T-helper 2 cell treated with Interferon-gamma antibody and Interleukin-4, amounts not matched to agents 5 μg/mL and 100 μg/mL, for 36 hours (primary cell): ENCODE data around the gene CFH.
"Not testable (repeated sequence)": the region's sequence is repeated elsewhere in the genome, so short reads cannot be mapped to it uniquely, and the experiment has no call there.

Experiments
- DNase-seq: peaks from one replicate; pipeline ENCODE4 v3.0.0; 2021; ENCODE audit warnings: low spot score
- H3K27ac Mint-ChIP-seq: one replicate; pipeline ENCODE4 v1.8.0; 2021; ENCODE audit warnings: mild to moderate bottlenecking, mixed read lengths
- H3K27me3 Mint-ChIP-seq: one replicate; pipeline ENCODE4 v1.8.0; 2021; ENCODE audit warnings: low read depth, mixed read lengths
- H3K36me3 Mint-ChIP-seq: one replicate; pipeline ENCODE4 v1.8.0; 2021; ENCODE audit warnings: low read depth, mixed read lengths
- H3K4me1 Mint-ChIP-seq: one replicate; pipeline ENCODE4 v1.8.0; 2021; ENCODE audit warnings: low read depth, mixed read lengths
- H3K4me3 Mint-ChIP-seq: one replicate; pipeline ENCODE4 v1.8.0; 2022; ENCODE audit warnings: mild to moderate bottlenecking, moderate library complexity, mixed read lengths
- H3K9me3 Mint-ChIP-seq: one replicate; pipeline ENCODE4 v1.8.0; 2021; ENCODE audit warnings: mixed read lengths

Gene CFH

DNA sequence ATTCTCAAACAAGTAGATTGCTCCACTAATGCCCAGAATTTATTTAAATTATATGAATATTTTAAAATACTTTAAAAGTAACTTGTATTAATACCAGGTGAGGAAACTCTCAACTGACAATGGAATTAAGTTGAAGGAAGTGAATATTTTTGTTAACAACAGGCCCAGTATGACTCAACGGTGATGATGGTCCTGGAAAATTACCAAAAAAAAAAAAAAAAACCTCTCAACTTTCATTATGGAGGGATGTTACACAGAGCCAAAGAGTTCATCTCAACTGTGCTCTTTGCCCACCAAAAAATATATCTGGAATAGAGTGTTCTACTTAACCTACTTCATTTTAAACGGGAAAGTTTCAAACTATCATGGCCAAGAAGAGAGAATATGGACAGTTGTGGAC is 28.3 kb downstream of the CFH start:
- H3K27ac Mint-ChIP-seq, result no peak overlapping the region
- peaks cover 2% of the 10 kb centered on the region for H3K4me1 Mint-ChIP-seq
- no peaks in the 10 kb centered on the region for H3K36me3 Mint-ChIP-seq
- no peaks in the 10 kb centered on the region for H3K27me3 Mint-ChIP-seq
- H3K4me3 Mint-ChIP-seq, result no peak overlapping the region
- no peaks in the 10 kb centered on the region for H3K9me3 Mint-ChIP-seq
- DNase-seq, result no peak

DNA sequence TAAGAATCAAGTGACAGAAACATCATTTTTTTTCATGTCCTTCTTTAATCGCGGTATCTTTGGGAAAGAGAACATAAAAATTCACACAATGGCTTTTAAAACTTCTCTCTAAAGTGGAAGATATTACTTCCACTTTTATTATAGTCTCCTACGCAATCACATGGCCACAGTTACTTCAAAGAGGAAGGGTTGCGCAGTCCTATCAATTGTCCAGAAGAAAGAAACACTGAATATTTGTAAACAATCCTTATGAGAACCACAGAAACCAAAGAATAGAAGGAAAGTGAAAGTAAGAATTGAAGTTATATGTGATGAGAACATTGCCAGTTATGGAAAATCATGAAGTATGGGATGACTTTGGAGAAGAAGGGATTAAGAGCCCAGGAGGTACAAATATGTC is 32.6 kb downstream of the CFH start:
- no peak for DNase-seq
- H3K4me3 Mint-ChIP-seq, result no peak overlapping the region
- no peaks in the 10 kb centered on the region for H3K27me3 Mint-ChIP-seq
- H3K9me3 Mint-ChIP-seq, result no peaks in the 10 kb centered on the region
- peaks cover 2% of the 10 kb centered on the region for H3K4me1 Mint-ChIP-seq
- H3K27ac Mint-ChIP-seq, result no peak overlapping the region
- no peaks in the 10 kb centered on the region for H3K36me3 Mint-ChIP-seq

DNA sequence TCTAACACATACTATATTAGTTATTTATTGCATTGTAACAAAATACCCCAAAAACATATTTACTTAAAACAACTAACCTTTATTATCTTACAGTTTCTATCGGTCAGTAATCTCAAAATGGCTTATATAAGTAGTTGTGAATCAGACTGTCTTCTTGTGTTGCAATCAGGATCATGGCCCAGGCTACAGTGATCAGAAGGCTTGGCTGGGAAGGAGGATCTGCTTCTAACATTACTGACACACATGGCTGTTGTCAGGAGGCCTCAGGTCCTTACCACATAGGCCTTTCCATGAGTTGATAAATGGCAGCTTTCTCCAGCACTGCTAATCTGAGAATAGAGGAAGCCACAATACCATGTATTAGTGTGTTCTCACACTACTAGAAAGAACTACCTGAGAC is 33.7 kb downstream of the CFH start:
- no peaks in the 10 kb centered on the region for H3K36me3 Mint-ChIP-seq

DNA sequence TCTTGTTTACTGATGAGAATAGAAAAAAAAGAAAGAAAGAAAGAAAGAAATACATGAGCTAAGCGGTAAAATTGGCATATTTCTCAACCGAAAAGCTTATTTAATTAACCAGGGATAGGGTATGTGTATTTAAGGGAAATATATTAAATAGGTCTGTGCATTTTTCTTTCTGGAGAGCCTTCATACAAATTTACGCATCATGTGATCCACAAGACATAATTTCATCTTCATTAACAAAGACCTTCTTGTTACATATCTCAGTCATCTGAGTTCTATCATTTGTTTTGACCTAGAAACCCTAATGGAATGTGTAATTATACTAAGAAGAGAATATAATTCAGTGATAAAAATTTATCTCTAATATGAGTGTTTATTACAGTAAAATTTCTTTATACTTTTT is 37.2 kb downstream of the CFH start:
- DNase-seq, result no peak
- peaks cover 2% of the 10 kb centered on the region for H3K4me1 Mint-ChIP-seq
- no peaks in the 10 kb centered on the region for H3K27me3 Mint-ChIP-seq
- no peak overlapping the region for H3K27ac Mint-ChIP-seq
- H3K4me3 Mint-ChIP-seq, result no peak overlapping the region
- H3K9me3 Mint-ChIP-seq, result no peaks in the 10 kb centered on the region
- no peaks in the 10 kb centered on the region for H3K36me3 Mint-ChIP-seq

More for the DNA sequence above, 33.7 kb downstream of the CFH start:
- Mint-ChIP-seq H3K27me3 (no peaks in the 10 kb centered on the region), H3K27ac (no peak overlapping the region), H3K4me1 (peaks cover 2% of the 10 kb centered on the region), H3K4me3 (no peak overlapping the region), H3K9me3 (no peaks in the 10 kb centered on the region)
- DNase-seq, result no peak

DNA sequence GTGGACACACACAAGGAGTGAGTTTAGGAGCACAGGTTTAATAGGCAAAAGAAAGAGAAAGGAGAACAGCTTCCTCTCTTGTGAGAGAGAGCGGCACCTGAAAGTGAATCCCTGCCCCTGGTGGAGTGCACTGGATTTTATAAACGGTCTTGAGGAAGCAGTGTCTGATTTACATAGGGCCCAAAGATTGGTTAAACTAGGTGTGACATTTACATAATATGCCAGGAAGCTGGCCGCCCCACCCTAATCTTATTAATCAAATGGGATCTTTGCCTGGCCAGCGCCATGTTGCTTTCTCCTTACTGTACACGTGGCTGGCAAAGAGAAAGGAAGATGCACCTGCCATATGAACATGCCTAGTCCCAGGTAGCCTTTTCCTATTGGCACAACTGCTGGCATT is 38.7 kb downstream of the CFH start:
- no peak for DNase-seq
- no peaks in the 10 kb centered on the region for H3K4me1 Mint-ChIP-seq
- no peak overlapping the region for H3K4me3 Mint-ChIP-seq
- H3K9me3 Mint-ChIP-seq, result no peaks in the 10 kb centered on the region
- no peaks in the 10 kb centered on the region for H3K36me3 Mint-ChIP-seq
- H3K27me3 Mint-ChIP-seq, result no peaks in the 10 kb centered on the region
- H3K27ac Mint-ChIP-seq, result no peak overlapping the region

DNA sequence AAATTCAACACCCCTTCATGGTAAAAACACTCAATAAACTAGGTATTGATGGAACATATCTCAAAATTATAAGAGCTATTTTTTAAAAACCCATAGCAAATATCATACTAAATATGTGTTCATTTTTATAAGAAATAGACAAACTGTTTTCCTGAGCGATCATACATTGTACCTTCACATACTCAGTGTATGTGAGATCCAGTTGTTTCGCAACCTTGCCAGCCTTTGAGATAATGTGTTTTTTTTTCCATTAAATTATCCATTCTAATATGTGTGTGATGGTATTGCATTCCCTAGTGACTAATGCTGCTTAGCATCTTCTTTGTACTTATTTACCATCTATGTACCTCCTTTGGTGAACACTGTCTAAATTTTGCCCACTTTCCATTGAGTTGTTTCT is 47.1 kb downstream of the CFH start:
- no peak for DNase-seq
- Mint-ChIP-seq H3K4me1 (no peaks in the 10 kb centered on the region), H3K36me3 (no peaks in the 10 kb centered on the region)

DNA sequence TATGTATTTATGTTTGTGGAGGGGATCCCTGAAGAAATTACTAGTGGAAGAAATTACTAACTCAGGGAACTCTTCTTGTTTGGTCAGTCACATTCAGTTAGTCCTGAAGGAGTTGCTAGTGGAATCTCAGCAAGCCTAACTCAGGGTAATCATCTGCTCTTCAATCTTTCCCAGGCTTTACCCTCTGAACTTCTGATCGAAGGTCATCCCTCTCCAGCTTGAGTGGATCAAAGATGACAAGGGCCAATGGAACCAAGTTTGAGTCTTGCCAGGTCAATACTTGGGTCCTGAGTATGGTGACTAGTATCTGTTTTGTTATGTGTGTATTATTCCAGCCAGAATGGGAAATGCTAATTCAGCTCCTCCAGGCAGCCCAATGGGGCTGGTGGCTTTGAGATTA is 49.3 kb downstream of the CFH start:
- H3K9me3 Mint-ChIP-seq, result no peaks in the 10 kb centered on the region
- H3K27me3 Mint-ChIP-seq, result no peaks in the 10 kb centered on the region
- H3K4me3 Mint-ChIP-seq, result no peak overlapping the region
- H3K4me1 Mint-ChIP-seq, result no peaks in the 10 kb centered on the region
- no peaks in the 10 kb centered on the region for H3K36me3 Mint-ChIP-seq
- no peak overlapping the region for H3K27ac Mint-ChIP-seq
- DNase-seq, result no peak

More for the DNA sequence above, 47.1 kb downstream of the CFH start:
- Mint-ChIP-seq H3K4me3 (no peak overlapping the region), H3K27me3 (no peaks in the 10 kb centered on the region), H3K9me3 (no peaks in the 10 kb centered on the region), H3K27ac (no peak overlapping the region)

DNA sequence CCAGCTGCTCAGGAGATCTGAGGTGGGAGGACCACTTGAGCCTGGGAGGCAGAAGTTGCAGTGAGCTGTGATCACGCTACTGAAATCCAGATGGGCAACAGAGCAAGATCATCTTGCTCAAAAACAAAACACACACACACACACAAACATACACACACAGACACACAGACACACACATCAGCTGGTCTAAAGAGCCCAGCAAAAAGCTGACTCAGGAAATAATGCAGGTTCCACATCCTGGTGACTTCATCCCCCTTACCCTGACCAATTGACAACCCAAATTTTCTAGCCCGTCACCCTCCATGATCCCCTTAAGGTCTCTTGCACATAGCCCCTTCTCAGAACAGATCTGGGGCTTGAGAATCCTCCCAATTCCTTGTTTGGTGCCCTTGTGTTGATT is 58.0 kb downstream of the CFH start:
- H3K4me3 Mint-ChIP-seq, H3K36me3 Mint-ChIP-seq: not testable (repeated sequence)

DNA sequence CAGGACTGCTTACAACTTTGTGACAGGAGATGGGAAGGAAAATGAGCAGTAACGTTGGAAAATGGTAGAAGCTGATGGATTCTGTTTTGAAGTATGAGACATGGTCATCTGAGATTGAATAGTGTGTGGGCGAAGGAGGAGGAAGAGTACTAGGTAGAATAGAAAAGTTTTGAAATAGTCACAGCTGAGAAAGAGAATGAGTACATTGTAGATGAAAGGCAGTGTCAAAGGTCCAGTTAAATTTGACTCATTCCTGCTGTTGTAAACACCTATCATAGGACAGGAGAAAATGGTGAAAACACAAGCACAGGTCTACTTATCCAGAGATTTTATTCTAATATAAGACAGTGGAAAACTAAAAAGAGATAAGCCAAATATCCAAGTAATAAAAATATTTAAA is 66.0 kb downstream of the CFH start:
- no peak for DNase-seq
- H3K36me3 Mint-ChIP-seq, result no peaks in the 10 kb centered on the region
- no peak overlapping the region for H3K27ac Mint-ChIP-seq
- no peaks in the 10 kb centered on the region for H3K27me3 Mint-ChIP-seq
- H3K4me1 Mint-ChIP-seq, result no peaks in the 10 kb centered on the region
- no peak overlapping the region for H3K4me3 Mint-ChIP-seq
- no peaks in the 10 kb centered on the region for H3K9me3 Mint-ChIP-seq

More for the DNA sequence above, 58.0 kb downstream of the CFH start:
- H3K9me3 Mint-ChIP-seq, DNase-seq, H3K27me3 Mint-ChIP-seq, H3K27ac Mint-ChIP-seq, H3K4me1 Mint-ChIP-seq: not testable (repeated sequence)

DNA sequence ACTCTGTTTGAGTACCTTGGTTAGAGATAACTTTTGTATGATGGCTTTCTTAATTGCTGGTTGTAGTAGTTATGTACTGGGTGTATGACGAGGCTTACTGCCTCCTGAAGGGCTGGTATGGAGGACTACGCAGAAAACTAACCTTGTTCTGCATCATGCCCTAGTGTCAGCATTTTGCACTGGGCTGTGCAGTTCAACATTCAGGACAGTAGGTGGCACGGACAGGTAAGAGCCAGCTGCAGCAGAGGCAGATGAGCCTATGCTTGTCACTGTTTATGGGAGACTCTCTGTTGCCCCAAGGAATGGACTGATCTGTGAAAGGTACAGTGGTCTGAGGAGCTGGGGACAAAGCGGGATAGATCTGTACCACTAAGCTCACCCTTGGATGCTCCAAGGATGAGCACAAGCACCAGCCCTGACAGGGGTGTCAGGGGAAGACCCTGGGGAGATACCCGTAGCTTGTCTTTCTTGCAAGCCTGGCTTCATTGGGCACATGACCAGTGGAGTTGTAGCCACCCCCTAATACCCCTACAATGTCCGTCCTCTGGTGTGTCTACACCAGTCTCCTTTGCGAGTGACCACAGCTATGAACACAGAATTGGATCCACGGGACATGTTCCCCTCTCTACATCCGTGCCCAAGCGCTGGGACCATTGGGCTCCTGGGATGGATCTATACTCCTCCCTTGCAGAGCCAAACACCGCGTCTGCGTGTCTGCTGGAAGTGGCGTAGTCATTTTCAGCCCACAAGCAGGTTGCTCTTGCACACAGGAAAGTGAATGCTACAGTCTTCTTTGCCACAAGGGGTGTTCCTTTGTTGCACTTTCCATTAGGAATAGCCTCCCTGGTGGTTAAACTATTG is 71.7 kb downstream of the CFH start:
- Mint-ChIP-seq H3K9me3 (no peaks in the 10 kb centered on the region), H3K36me3 (no peaks in the 10 kb centered on the region), H3K4me1 (no peaks in the 10 kb centered on the region), H3K27ac (no peak overlapping the region), H3K4me3 (no peak overlapping the region), H3K27me3 (no peaks in the 10 kb centered on the region)
- DNase-seq, result peak; percentile 23

DNA sequence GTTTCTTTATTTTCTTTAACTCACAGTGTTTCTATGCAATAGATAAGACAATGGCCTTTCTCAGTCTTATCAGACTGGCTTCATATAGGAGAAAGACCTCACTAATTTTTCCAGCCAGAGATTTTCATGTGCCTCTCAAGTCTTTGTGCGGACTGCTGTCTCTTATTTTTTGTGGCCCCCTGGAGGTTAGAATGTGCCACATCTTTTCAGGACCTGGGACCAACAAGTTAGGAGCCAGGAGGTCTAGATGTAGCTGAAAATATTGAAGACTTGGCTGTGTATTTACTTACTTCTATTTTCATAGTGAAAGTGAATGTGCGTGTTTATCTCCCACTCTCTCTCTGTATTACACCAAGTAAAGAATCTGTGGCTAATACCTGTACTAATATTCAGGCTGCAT is 80.7 kb downstream of the CFH start:
- DNase-seq, result no peak
- H3K4me3 Mint-ChIP-seq, result no peak overlapping the region
- H3K4me1 Mint-ChIP-seq, result no peaks in the 10 kb centered on the region
- H3K27me3 Mint-ChIP-seq, result no peaks in the 10 kb centered on the region
- no peaks in the 10 kb centered on the region for H3K9me3 Mint-ChIP-seq
- H3K36me3 Mint-ChIP-seq, result no peaks in the 10 kb centered on the region
- no peak overlapping the region for H3K27ac Mint-ChIP-seq

DNA sequence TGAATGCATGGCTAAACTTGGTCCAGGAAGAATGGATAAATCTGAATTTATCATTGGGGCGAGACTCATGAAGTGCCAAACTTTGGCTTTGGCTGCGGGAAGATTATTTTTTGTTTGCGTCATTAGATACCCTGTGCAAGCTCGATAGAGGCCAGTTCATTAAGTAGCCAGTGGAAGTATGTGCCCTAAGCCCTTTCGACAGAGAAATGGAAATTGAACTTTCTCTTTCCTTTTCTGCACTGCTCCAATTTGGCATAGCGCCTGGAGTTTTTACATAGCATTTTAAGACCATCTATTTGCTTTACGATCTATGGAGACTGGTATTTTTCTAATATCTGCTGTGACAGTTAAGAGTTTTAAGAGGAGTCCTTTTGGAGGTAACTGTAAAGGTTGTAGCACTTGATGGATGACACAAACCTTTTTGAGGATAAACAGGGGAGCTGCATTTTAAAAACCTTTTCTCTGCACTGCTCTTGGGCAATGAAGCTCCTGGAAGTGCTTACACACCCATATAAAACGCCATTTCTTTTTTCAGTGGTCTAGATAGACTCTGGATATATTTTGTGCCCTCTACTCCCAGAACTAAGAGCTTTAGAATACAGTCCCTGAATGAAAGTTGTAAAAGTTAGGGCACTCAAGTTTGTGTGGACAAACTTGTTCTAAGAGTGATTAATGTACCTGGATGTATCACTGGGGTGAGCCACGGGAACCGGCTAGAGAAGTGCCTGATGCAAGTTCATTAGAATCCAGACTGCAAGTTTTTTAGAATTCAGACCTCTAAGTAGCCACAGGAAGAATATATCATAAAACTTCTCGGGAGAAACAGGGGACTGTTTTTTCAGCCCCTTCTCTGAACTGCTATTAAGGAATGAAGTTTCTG is 81.5 kb downstream of the CFH start:
- H3K4me1 Mint-ChIP-seq, result no peaks in the 10 kb centered on the region
- H3K4me3 Mint-ChIP-seq, result no peak overlapping the region
- H3K9me3 Mint-ChIP-seq, result peaks cover 4% of the 10 kb centered on the region
- no peak for DNase-seq
- no peaks in the 10 kb centered on the region for H3K27me3 Mint-ChIP-seq
- H3K36me3 Mint-ChIP-seq, result no peaks in the 10 kb centered on the region
- no peak overlapping the region for H3K27ac Mint-ChIP-seq

DNA sequence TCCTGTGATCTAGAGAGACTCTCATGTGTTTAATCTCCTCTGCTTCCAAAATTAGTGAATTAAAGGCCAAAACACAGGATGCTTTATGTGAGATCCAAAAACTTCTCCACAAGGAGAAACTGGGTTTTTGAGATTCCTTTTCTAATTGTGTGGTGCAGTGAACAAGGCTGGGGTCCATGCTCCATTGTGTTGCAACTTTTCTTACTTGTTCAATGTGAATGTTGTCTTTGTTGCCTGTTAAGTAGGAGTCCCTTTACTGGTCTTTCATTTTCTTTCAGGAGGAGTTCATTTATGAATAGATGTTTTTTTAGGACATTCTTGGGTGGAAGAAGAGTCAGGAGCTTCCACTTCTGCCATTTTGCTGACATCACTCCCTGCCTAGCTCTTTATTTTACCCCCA is 82.2 kb downstream of the CFH start:
- Mint-ChIP-seq H3K27ac (no peak overlapping the region), H3K4me1 (no peaks in the 10 kb centered on the region), H3K9me3 (peaks cover 4% of the 10 kb centered on the region), H3K4me3 (no peak overlapping the region), H3K36me3 (no peaks in the 10 kb centered on the region), H3K27me3 (no peaks in the 10 kb centered on the region)
- DNase-seq, result no peak

DNA sequence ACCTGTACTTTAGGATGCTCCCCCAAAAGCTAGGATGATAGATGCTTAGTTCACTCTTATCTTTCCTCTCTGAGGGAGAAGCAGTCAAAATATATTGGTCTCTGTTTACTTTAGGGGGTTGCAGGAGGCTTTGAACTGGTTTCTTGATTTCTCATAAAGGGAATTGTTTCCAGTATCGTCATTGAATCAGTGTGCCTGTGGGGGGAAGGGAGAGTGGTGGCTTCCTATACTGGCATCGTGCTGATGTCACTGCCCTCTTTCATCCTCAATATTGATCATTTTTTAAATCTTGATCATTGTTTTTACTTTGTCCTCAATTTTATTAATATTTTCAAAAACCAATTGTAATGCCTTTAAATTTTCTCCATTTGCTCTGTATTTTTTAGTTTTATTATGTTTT is 82.6 kb downstream of the CFH start:
- no peak for DNase-seq
- Mint-ChIP-seq H3K4me3 (no peak overlapping the region), H3K27ac (no peak overlapping the region), H3K27me3 (no peaks in the 10 kb centered on the region), H3K9me3 (peaks cover 8% of the 10 kb centered on the region), H3K36me3 (no peaks in the 10 kb centered on the region), H3K4me1 (no peaks in the 10 kb centered on the region)
